ENCODE results near the gene PDXK.
"Not testable (repeated sequence)": the region's sequence is repeated elsewhere in the genome, so short reads cannot be mapped to it uniquely, and the experiment has no call there.

Gene PDXK

DNA sequence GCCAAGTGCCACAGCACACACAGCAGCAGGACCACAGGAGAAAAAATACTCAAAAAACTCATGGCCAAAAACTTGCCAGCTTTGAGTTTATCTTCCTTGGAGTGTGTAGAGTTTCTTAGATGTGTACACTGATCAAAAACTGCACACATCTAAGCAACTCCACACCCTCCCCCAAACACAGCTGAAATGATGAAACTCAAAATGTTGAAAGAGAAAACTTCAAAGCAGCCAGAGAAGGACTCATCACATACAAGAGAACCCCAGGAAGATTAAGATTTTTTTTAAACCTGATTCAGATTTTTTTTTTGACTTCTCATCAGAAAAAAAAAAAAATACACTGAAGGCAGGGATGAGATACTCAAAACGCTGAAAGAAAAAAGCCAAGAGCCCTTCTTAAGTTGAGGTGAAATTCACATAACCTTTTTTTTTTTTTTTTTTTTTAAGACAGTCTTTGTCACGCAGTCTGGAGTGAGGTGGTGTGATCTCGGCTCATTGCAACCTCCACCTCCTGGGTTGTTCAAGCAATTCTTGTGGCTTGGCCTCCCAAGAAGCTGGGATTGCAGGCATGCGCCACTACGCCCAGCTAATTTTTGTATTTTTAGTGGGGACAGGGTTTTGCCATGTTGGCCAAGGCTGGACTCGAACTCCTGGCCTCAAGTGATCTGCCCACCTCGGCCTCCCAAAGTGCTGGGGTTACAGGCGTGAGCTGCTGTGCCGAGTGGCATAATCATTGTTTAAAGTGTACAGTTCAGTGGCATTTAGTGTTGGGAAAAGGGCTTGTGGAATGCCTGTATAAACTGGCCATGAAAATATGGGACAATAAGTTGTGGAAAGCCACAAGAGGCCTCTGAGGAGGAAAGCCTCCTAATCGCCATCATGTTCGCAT is 20.9 kb upstream of the PDXK start:
- no peak for DNase-seq

DNA sequence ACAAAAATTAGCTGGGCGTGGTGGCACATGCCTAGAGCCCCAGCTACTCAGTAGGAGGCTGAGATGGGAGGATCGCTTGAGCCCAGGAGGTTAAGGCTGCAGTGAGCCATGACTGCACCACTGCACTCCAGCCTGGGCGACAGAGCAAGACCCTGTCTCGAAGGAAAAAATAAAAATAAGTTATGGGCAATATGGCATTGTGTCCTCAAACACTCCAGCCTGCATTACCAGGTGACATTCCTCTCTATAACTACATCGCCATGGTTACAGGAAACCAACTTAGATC is 19.5 kb upstream of the PDXK start:
- not testable (repeated sequence) for DNase-seq

DNA sequence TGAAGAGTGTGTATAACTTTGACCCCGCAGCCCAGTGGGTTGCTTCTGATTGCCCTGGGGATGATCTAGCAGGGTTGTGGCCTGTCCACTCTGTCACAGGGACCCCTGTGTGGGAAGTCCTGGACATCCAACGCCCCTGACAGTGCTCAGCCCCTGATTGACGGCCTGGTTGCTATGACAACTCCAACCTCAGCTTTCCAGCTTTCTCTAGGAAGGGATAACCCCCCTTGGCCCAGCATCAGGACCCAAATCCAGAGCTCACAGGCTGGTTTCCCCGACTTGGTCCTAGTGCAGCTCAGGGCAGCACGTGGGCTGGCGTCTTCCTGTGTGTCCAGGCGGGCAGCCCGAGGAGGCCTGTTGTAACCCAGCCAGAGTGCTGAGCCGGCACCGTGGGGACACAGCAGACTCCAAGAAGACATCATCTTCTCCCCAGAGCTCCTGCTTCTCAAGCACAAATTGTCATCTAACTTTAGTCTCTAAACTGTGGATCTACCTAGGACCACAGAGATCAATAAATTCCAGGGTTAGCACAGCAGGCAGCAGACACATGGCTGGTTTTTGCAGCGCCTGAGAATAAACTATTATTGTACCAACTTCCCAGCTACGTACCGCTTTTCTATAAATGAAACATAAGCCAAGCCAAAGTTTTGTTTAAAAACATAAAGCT is 18.9 kb upstream of the PDXK start:
- DNase-seq = no peak

DNA sequence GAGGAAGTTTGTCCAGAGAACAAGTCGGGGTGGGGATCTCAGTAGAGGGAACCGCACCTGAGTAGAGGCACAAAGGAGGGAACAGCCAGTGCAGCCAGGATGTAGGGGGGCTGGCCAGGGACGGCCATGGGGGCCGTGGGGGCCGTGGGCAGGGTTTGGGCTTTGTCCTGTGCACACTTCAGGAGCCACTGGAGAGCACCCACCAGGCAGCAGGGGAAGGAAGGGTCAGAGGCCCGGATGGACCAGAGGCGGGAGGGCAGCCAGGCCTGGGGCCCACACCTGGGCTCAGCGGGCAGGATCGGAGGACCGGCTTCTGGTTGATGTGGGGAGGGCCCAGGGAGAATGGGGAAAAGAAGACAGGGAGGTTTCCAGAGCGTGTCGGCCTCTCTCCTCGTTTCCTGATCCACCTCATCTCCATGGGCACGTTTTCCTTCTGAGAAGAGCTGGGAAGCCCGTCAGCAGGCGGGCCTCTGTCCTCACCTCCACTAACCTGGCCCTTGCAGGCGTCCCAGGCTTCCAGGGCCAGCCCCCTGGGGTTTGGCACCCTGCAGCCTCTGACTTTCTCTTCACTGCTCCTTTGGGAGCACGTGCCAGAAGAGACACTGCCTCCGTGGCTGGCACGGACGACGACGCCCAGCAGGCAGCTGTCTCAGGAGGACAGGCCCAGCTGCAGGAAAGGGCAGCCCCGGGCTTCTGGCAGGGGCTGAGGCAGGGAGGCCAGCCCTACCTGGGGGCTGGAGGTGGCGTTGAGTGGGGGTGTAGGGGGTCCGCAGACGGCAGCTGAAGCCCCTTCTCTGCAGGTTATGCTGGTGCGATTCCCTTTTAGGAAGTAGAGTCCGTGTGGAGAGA is 16.8 kb upstream of the PDXK start:
- no peak for DNase-seq

DNA sequence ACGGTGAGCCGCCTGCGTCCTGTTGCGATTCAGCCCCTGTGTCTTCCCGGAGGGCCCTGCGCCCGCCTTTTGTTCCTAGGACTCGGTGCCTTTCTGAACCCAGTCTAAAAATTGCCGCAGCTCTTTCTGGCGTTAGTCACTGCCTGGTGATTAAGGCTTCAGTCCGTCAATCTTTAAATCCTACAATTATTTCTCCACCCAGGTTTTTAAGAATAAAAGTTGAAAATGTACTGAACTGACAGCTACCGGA is 16.2 kb upstream of the PDXK start:
- no peak for DNase-seq

DNA sequence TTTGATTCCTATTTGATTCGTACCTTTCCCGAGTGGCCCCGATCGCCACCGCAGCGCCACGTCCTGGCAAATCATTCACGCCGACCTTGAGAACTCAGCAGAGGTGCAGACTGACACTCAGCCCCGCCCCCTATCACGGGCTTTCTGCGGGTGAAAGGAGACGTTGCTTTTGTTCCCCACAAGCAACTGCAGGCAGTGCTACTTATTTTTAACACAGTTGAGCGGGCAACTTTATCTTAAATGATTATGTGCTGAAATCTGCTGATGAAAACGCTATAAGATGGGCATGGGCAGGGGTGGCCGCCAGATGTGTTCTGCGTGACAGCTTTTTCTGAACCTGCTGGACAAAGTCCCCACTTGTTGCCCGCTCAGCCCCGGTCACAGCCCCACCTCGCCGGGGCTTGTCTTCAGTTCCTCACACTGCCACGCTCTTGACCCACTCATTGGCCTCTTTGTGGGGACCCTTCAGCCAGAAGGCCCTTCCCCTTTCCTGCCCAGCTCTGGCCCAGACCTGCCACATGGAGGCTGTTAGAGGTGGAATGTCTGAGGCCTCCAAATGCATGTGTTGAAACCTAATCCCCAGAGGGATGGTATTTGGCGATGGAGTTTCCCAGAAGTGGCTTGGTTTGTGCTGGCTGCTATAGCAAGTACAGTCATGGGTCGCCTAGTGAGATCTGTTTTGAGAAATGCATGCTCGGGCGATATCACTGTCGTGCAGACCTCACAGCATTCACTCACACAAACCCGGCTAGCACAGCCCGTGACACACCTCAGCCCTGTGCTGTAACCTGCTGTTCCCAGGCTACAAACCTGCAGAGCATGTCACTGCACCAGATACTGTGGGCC is 15.7 kb upstream of the PDXK start:
- DNase-seq = peak in 2 of 5 experiments; percentile 18 to 70

DNA sequence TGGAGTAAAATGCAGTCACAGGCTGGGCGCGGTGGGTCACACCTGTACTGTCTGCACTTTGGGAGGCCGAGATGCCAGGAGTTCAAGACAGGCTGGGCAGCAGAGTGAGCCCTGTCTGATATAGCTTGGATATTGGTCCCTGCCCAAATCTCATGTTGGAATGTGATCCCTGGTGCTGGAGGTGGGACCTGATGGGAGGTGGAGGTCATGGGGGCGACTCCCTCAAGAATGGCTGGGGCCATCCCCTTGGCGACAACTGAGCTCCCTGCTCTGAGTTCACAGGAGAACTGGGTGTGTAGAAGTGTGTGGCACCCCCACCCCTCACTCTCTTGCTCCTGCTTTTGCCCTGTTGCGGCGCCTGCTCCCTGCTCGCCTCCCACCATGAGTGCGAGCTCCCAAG is 11.5 kb upstream of the PDXK start:
- no peak for DNase-seq

DNA sequence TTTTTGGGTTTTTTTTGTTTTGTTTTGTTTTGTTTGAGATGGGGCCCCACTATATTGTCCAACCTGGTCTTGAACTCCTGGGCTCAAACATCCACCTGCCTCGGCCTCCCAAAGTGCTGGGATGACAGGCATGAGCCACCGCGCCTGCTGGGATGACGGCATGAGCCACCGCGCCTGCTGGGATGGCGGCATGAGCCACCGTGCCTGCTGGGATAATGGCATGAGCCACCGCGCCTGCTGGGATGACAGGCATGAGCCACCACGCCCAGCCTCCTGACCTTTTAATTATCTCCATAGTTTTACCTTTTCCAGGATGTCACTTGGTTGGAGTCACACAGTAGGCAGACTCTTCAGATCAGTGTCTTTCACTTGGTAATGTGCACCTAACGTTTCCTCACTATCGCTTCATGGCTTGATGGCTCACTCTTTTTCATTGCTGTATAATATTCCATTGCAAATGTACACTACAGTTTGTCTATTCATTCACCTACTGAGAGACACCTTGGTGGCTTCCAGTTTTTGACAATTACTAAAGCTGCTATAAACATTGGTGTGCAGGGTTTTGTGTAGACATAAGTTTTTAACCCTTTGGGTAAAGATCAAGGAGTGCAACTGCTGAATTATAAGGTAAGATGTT is 10.1 kb upstream of the PDXK start:
- DNase-seq = no peak

DNA sequence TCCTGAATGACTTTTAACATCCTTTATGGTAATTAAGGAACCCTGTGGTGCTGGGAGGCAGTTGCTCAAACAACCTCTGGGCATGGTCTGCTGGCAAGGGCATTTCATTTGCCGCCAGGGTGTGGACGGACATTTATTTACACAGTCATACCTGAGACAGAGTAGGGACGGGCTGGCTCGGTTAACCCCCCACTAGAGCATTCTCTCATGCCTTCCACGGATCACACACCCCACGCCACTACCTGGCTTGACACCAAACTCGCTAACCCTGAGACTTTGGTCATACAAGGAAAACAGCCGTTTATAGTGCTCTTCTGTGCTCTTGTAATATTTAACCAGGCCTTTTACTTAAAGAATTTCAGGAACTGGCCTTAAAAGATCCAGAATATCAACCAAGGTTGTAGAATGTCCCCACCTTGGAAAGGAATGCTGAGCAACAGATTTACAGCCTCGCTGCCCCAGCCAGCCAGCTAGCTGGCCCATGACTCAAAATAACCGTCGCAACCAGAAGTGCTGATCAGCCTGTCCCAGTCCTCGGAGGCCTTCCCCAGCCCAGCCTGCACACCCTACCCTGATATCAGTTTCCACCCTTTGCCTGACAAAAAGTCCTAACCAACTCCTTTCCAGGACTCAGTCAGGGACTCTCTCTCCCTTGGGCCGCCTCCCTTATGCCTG is 6.5 kb upstream of the PDXK start:
- no peak for DNase-seq

DNA sequence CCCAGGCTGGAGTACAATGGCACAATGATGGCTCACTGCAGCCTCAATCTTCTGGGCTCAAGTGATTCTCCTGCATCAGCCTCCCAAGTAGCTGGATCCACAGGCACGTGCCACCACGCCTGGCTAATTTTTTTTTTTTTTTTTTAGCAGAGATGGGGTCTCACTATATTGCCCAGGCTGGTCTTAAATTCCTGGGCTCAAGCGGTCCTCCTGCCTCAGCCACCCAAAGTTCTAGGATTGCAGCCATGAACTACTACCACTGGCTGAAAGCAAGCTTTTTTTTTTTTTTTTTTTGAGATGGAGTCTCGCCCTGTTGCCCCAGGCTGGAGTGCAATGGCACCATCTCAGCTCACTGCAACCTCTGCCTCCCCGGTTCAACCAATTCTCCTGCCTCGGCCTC is 5.8 kb upstream of the PDXK start:
- not testable (repeated sequence) for DNase-seq

DNA sequence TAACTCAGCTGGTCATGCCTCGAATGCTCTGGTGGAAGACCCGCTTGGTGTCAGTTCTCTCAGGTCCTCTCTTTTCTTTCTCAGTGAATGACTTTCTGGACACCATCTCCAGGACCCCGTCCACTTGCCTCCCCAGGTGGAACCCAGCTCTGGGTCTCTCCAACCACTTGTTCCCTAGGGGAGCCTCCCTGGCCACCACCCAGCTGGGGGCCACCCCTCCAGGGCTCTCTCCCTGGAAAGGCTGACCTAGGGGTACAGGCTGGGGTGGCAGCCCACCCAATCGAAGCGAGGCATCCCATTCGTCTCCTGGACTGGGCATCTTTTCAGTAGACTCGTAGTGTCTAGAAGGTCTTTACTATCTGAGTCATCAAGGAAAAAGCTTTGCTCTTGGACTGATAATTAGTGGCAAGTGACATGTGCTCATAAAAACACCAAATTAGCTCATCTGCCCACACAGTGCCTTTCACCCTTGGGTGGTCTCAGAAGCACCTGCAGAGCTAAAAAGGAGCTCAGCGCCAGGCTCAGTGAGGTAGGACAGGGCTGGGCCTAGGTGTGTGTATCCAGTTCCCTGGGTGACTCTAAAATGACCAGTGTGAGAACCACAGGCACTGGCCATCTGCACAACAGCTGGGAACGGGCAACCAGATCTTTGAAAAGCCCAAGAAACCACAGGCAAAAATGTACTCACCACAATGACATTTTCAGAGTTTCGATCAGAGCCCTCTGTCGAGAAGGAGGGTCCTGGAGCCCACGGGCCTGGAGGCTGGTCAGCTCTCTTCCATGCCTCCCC is 2.4 kb upstream of the PDXK start:
- no peak for DNase-seq

DNA sequence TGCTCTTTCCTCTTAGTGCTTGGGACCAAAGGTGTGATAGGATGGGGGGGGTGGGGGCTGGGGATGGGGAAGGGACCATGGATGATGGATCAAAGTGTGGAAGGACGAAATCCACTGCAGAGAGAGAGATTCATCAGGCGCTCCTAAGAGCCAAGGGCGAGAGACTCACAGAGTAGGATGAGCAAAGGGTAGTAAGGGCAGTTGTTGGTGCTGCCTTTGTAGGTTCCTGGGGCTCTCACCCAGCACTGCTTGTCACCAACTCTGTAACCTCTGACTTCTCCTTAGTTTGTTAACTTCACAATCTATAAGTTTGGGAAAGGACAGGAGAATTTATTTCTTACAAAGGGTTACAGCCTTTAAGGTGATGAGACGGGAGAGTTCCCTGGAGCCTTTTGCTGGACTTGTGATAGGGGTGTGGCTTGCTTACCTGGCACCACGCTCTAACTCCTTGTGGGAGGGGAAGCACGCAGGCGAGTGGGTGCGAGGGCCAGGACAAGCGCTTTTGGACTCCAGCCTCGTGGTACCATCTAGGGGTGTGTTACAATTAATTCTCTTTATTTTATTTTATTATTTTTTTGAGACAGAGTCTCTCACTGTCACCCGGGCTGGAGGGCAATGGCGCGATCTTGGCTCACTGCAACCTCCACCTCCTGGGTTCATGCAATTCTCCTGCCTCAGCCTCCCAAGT is 1.6 kb upstream of the PDXK start:
- DNase-seq = no peak

DNA sequence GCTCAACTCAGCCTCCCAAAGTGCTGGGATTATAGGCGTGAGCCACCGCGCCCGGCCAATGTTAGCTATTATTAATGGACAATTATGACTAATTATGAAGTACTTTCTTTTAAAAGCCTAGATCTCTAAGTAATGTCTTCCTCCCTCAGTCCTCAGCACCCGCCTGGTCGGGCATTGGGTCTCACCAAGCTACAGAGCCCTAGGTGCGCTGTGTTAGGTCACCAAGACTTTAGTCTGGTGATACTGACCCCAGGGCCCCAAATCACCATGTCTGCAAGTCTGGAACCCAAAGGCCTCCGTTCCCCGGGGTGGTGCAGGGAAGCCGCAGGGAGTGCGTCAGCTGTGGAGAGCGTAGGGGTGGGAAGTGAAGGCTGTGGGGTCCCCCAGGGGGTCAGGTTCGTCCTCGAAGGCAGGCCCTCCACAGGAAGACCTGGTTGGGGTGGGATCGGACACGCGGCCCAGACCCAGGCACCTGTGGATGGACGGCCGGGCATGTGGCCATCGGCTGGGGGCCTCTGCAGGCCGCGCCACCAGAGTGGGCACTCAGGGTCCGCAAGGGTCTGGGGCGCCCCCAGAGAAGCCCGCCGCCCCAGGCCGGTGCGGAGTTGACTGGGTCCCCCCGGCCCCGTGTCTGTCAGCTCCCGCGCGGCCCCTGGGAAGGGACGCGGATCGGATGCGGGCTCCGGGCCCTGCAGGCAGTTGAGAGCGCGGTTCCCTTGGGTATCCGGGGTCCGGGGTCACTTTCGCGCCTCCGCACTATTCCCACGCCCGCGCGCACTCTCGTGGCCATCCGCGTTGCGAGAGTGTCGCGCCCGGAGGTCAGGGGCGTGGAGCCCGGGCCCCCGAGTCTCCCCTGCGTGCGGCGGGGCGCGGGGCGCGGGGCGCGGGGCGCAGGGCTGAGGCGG is 710 bp upstream of the PDXK start:
- no peak for DNase-seq

DNA sequence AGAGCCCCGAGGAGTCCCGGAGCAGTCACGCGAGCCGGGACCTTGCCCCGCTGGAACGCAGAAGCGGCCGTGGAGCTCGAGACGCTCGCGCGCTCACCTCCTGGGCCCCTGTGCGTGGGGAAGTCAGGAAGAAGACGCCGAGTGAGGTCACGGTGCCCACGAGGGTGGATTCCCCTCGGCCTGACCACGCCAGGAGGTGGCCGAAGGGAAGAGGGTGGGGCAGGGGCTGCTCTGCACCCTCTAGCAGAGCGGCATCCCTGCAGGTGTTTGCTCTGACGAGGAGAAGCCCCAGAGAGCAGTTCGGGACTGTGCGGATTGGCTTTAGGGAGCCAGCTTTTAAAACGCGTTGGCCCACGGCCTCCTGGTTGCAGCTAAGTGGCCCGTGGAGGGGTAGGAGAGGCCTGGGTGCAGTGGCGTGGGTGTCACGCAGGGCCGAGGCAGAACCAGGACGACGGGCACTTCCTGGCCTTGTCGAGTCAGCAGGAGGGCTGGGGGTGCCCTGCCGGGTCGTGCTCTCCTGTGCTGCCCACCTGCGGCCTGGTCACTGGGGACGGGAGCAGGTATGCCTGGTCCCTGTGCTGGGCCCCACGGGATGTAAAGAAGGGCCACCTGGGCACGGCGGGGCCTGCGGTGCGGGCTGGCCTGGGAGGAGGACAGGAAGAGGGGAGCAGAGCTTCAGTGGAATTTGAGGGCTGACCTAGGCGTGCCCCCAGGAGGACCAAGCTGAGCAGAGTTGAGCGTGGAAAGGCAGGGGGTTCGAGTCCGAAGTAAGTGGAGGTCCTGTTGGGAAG is 1.0 kb downstream of the PDXK start:
- peak in 1 of 5 experiments; percentile 30 for DNase-seq

DNA sequence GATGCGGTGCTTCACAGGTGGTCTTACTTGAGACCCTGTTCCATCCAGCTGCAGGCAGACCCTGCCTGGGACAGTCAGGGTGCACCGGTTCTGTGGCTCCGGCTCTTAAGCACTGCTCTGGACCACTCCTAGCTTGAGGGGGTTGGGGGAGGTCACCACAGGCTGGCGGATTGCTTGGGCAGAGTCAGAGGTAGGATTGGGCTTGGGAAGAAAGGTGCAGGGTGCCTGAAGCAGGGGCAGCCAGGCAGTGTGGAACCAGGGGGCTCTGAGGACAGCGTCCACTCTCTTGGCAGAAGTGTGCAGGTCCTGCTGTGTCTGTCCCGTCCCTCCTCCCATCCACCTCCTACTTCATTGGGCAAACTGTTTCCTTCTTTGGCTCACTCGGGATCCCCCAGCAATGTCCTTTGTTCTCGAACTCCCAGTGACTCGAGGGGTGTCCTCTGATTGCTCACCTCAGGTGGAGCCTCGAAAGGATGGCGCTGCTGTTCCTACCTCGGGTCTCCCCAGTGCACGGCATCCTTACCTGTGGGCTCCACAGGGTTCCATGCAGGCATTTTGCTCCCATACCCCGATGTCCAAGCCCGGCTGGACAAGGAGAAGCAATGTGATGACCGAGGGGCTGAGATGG is 1.7 kb downstream of the PDXK start:
- no peak for DNase-seq

DNA sequence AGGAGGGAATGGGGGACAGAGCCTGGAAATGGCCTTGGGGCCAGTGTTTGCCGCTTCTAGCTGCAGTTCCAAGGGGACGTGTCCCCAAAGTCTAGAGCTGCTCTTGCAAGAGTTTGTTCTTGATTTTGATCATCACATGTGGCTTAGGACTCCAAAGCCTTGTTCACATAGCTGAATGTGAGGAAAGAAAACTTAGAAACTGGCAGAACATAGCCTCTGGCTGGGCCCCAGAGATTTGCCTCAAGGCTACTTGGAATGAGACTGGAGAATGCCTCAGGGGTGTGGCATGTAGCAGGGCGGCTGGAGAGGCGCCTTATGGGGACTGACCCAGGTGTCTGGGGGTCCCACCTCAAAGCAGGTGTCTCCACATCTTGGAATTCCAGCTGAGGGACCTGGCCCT is 2.3 kb downstream of the PDXK start:
- no peak for DNase-seq

DNA sequence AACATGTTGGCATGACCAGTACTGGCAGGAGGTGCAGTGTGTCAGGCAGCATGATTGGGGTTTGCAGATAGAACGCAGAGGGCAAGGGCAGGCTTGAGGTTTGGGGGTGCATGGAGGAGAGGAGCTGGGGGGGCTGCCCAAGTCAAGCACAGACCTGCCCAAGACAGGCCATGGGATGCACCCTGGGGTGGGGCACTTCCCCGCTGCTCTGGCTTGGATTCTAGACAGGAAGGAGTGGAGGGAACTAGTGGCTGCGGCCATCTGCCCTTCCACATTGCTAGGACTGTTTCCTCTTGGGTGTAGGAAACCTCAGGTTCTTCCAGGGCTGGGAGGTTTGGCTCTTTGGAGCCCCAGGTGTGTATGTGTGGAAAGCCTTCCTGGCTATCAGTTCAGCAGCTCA is 3.0 kb downstream of the PDXK start:
- DNase-seq = no peak

DNA sequence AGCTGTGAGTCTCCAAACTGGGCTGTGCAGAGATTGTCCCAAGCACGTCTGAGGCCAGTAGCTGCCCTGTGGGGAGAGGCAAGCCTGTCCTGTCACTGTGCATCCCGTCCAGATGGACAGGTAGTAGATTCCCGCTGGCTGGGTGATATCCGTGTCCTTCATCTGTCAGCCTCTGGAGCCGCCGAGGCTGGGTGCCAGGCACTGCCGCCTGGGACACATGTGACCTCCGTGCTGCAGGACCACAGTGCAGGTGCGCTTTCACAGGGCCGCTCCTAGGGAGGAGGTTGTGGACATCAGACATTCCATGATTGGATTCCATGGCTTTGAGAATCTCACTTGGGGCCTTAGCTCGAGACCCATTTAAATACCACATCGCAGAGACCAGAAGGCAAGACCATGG is 4.7 kb downstream of the PDXK start:
- no peak for DNase-seq
